GM23338 (cell line): Measurements from ENCODE around the gene ZBP1. TPM values are rescaled to one million over a fixed set of nuclear protein-coding genes. Genes with fewer than 3 reads are reported as not detected.

Source experiments
- ATAC-seq: fragments of 200-7000 bp; cut with Tn5 transposase; 3 replicates; pipeline ENCODE4 v1.9.1; 2020
- DNase-seq: peaks from one replicate; pipeline ENCODE4 v3.0.0-alpha.2; 2015; ENCODE audit warnings: low spot score
- H2AFZ ChIP-seq: fragments of 200-600 bp; sonication (generic); 2 replicates; pipeline ENCODE4 v1.8.0; 2016; ENCODE audit warnings: antibody characterized with exemption, mild to moderate bottlenecking, moderate library complexity
- H3F3A ChIP-seq: fragments of 200-600 bp; sonication (generic); replicated peaks from 2 replicates; pipeline ENCODE4 v1.8.0; 2017; ENCODE audit warnings: antibody characterized with exemption, mixed run types, low read depth
- H3K27ac ChIP-seq: fragments of 200-600 bp; sonication (generic); 2 replicates; pipeline ENCODE4 v1.6.1; 2016; ENCODE audit warnings: low read depth
- H3K27me3 ChIP-seq: fragments of 200-600 bp; sonication (generic); 2 replicates; pipeline ENCODE4 v1.8.0; 2016; ENCODE audit warnings: mild to moderate bottlenecking, mixed run types, moderate library complexity; ENCODE audit not compliant: insufficient read depth
- H3K36me3 ChIP-seq: fragments of 200-600 bp; sonication (generic); 2 replicates; pipeline ENCODE4 v1.8.0; 2016; ENCODE audit warnings: mild to moderate bottlenecking; ENCODE audit not compliant: insufficient read depth
- H3K4me1 ChIP-seq: fragments of 200-600 bp; sonication (generic); 2 replicates; pipeline ENCODE4 v1.8.0; 2016; ENCODE audit warnings: mild to moderate bottlenecking, moderate library complexity; ENCODE audit not compliant: insufficient read depth
- H3K4me2 ChIP-seq: fragments of 200-600 bp; sonication (generic); 2 replicates; pipeline ENCODE4 v1.7.1; 2017; ENCODE audit warnings: mixed run types
- H3K4me3 ChIP-seq: fragments of 200-600 bp; sonication (generic); 2 replicates; pipeline ENCODE4 v1.6.1; 2016; ENCODE audit warnings: mixed run types
- H3K79me2 ChIP-seq: fragments of 200-600 bp; sonication (generic); replicated peaks from 2 replicates; pipeline ENCODE4 v1.8.0; 2017; ENCODE audit warnings: mild to moderate bottlenecking; ENCODE audit not compliant: insufficient read depth
- H3K9me2 ChIP-seq: fragments of 200-600 bp; sonication (generic); 2 replicates; pipeline ENCODE4 v1.8.0; 2017; ENCODE audit not compliant: insufficient read depth
- H4K20me1 ChIP-seq: fragments of 200-600 bp; sonication (generic); replicated peaks from 2 replicates; pipeline ENCODE4 v1.8.0; 2017; ENCODE audit warnings: mild to moderate bottlenecking; ENCODE audit not compliant: insufficient read depth
- H3K27ac Mint-ChIP-seq: 2 replicates; pipeline ENCODE4 v1.8.0; 2020; ENCODE audit warnings: inconsistent platforms, mild to moderate bottlenecking, moderate library complexity, mixed read lengths
- H3K27me3 Mint-ChIP-seq: 3 replicates; pipeline ENCODE4 v1.8.0; 2022; ENCODE audit warnings: low read depth, mild to moderate bottlenecking, moderate library complexity, mixed read lengths, inconsistent platforms; ENCODE audit not compliant: insufficient read depth, poor library complexity
- H3K36me3 Mint-ChIP-seq: 3 replicates; pipeline ENCODE4 v1.8.0; 2021; ENCODE audit warnings: low read depth, mild to moderate bottlenecking, inconsistent platforms, moderate library complexity, mixed read lengths
- H3K4me1 Mint-ChIP-seq: 3 replicates; pipeline ENCODE4 v1.8.0; 2020; ENCODE audit warnings: mild to moderate bottlenecking, inconsistent platforms, mixed read lengths
- H3K4me3 Mint-ChIP-seq: 3 replicates; pipeline ENCODE4 v1.8.0; 2021; ENCODE audit warnings: moderate library complexity, mild to moderate bottlenecking, inconsistent platforms, mixed read lengths
- H3K9me3 Mint-ChIP-seq: 3 replicates; pipeline ENCODE4 v1.8.0; 2020; ENCODE audit warnings: moderate library complexity, mild to moderate bottlenecking, inconsistent platforms, mixed read lengths
- CREB1 ChIP-seq: fragments of 250-450 bp; sonication (Bioruptor Pico); IDR thresholded peaks from 2 replicates; pipeline ENCODE4 v1.5.0; 2020; ENCODE audit warnings: low read depth, mild to moderate bottlenecking, moderate library complexity
- CTCF ChIP-seq, 2 experiments: fragments of 200-600 bp in 1 of 2; sonication (generic) in 1 of 2; conservative IDR thresholded peaks; 2 replicates each; pipeline versions ENCODE4 v1.5.1 to v1.6.1; 2016 to 2017; ENCODE audit warnings: antibody characterized with exemption in 2 of 2, low read depth in 2 of 2, mild to moderate bottlenecking in 2 of 2, moderate library complexity in 1 of 2
- ETS1 ChIP-seq: IDR thresholded peaks from 2 replicates; pipeline ENCODE4 v1.6.1; 2016; ENCODE audit warnings: antibody characterized with exemption
- EZH2 ChIP-seq: fragments of 200-600 bp; sonication (generic); IDR thresholded peaks from one replicate; pipeline ENCODE4 v1.8.0; 2017; ENCODE audit warnings: antibody characterized with exemption, mild to moderate bottlenecking, low read depth; ENCODE audit not compliant: unreplicated experiment
- EZH2phosphoT487 ChIP-seq: fragments of 200-600 bp; sonication (generic); IDR thresholded peaks from one replicate; pipeline ENCODE4 v1.8.1; 2018; ENCODE audit warnings: antibody characterized with exemption; ENCODE audit not compliant: unreplicated experiment
- JUNB ChIP-seq: IDR thresholded peaks from one replicate; pipeline ENCODE4 v1.6.1; 2016; ENCODE audit warnings: antibody characterized with exemption; ENCODE audit not compliant: unreplicated experiment
- NANOG ChIP-seq: IDR thresholded peaks from 2 replicates; pipeline ENCODE4 v1.6.1; 2016; ENCODE audit warnings: antibody characterized with exemption, borderline replicate concordance
- POLR2AphosphoS5 ChIP-seq: IDR thresholded peaks from 2 replicates; pipeline ENCODE4 v1.6.1; 2016; ENCODE audit warnings: antibody characterized with exemption, low read depth
- REST ChIP-seq: IDR thresholded peaks from one replicate; pipeline ENCODE4 v1.6.1; 2018; ENCODE audit warnings: antibody characterized with exemption; ENCODE audit not compliant: unreplicated experiment
- STAT1 ChIP-seq: IDR thresholded peaks from one replicate; pipeline ENCODE4 v1.6.1; 2016; ENCODE audit warnings: antibody characterized with exemption; ENCODE audit not compliant: unreplicated experiment
- ZNF114 ChIP-seq: fragments of 250-450 bp; sonication (Bioruptor Pico); IDR thresholded peaks from 2 replicates; pipeline ENCODE4 v1.5.0; 2020; ENCODE audit warnings: mild to moderate bottlenecking, moderate library complexity
- ZNF331 ChIP-seq: fragments of 250-450 bp; sonication (Bioruptor Pico); IDR thresholded peaks from 2 replicates; pipeline ENCODE4 v1.5.0; 2020; ENCODE audit warnings: low read depth, mild to moderate bottlenecking, moderate library complexity
- ZNF462 ChIP-seq: fragments of 250-450 bp; sonication (Bioruptor Pico); IDR thresholded peaks from 2 replicates; pipeline ENCODE4 v1.5.0; 2020; ENCODE audit warnings: mild to moderate bottlenecking, moderate library complexity
- polyA plus RNA-seq: library from polyadenylated mRNA; unstranded; fragments of >200 nt; fragmentation: Nextera tagmentation; extraction: Ambion mirVana; gene quantifications from 2 replicates; pipeline ENCODE4 v1.2.1, GENCODE V29; 2016
- total RNA-seq: library from RNA; depleted of rRNA; stranded (reverse); fragments of >200 nt; shearing (Covaris generic); gene quantifications from 2 replicates; pipeline ENCODE4 v1.2.3, GENCODE V29; 2014

Gene ZBP1
- total and polyA plus RNA-seq, 2 experiments from 2014 or later: not detected

DNA sequence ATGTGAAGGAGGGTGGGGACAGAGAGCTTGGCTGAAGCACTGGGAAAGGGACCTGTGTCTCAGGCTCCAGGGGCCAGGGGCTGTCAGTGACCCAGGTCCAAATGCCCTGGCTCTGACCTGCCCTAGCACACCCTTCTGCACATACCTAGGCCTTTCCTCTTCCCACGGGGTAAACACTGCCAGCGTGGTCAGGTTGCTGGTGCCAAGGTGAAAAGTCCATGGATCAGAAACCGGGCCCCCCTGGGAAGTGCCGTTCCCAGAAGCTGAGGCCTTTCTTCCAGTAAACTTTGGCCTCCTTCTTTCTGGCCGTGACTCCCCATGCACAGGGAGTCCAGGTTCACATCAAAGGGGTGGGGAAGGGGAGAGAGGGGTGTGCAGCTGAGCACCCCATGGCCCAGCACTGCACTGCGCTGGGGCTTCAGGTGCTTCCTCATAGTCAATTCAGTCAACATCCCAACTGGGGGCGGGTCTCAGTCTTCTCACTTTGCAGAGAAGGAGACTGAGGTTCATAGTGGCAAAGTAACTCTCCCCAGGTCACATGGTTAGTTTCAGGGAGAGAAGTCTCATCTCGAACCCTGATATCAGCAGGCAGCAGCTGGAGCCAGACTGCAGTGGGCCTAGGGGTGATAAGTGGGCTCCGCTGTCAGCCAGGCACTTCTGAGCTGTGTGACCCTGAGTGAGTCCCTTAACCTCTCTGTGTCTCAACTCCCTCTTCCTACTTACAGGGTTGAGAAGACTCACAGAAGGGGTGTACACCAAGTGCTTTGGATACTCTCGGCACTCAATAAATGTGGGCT, 42.3 kb downstream of the ZBP1 start:
- TF ChIP-seq ETS1 (no peak), EZH2phosphoT487 (no peak), CREB1 (CRISPR knock-in tag) (no peak), ZNF462 (CRISPR knock-in tag) (no peak), REST (no peak), JUNB (no peak), POLR2AphosphoS5 (no peak), STAT1 (no peak), ZNF114 (CRISPR knock-in tag) (no peak), CTCF (conservative IDR thresholded peaks at IDR 0.05; ENCODE audit: low read depth in 2 of 2) (no peak), NANOG (no peak), EZH2 (no peak), ZNF331 (CRISPR knock-in tag) (no peak)
- Histone ChIP-seq H3K4me2 (no peak overlapping the region), H3F3A (no peaks in the 10 kb centered on the region), H3K9me2 (0 out of 2 replicates have a peak, but pooled peaks cover 1% of the 10 kb centered on the region), H3K4me1 (peaks cover 6% of the 10 kb centered on the region), H3K27me3 (no peaks in the 10 kb centered on the region), H2AFZ (no peak overlapping the region), H3K79me2 (no peaks in the 10 kb centered on the region), H3K36me3 (no peaks in the 10 kb centered on the region), H4K20me1 (no peaks in the 10 kb centered on the region), H3K4me3 (no peak overlapping the region), H3K27ac (no peak overlapping the region)
- ATAC-seq: no peak
- no peak for DNase-seq
- Mint-ChIP-seq H3K4me3 (no peak overlapping the region), H3K27ac (no peak overlapping the region), H3K9me3 (no peaks in the 10 kb centered on the region), H3K27me3 (peaks cover 17% of the 10 kb centered on the region), H3K4me1 (peaks cover 25% of the 10 kb centered on the region), H3K36me3 (no peaks in the 10 kb centered on the region)
